ENCODE measurements around the gene ARHGAP15. TPM values are rescaled to one million over a fixed set of nuclear protein-coding genes. Genes with fewer than 3 reads are reported as not detected.

Gene ARHGAP15
- total and polyA plus RNA-seq, 10 donors, result 55.8 to 219 (median 130) TPM

DNA sequence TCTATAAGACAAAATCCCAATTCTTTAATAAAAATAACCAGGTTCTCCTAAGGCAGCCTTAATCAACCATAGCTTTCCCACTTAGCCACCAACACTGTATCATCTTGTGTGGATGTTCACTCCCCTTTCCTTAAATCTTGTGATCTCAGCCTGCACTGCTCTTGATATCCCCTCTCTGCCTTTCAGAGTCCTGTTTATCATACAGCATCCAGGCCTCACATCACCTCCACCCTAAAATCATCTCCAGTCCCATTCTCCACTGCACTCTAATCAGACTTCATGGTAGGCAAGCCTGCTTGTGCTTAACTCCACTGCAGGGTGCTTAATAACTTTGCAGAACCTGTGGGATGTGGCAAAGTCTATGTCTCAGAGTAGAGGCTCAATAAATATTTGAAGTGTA lies 18.8 kb downstream of the ARHGAP15 start:
- H3K4me1 ChIP-seq, result peaks cover 45 to 100% (median 81%) of the 10 kb centered on the region in 6 donors
- H3K4me3 ChIP-seq, result no peak overlapping the region
- no peak for TF ChIP-seq POLR2AphosphoS5 (IDR thresholded peaks at IDR 0.05)
- TF ChIP-seq POLR2A (IDR thresholded peaks at IDR 0.05), result no peak
- TF ChIP-seq, protein P1, sequence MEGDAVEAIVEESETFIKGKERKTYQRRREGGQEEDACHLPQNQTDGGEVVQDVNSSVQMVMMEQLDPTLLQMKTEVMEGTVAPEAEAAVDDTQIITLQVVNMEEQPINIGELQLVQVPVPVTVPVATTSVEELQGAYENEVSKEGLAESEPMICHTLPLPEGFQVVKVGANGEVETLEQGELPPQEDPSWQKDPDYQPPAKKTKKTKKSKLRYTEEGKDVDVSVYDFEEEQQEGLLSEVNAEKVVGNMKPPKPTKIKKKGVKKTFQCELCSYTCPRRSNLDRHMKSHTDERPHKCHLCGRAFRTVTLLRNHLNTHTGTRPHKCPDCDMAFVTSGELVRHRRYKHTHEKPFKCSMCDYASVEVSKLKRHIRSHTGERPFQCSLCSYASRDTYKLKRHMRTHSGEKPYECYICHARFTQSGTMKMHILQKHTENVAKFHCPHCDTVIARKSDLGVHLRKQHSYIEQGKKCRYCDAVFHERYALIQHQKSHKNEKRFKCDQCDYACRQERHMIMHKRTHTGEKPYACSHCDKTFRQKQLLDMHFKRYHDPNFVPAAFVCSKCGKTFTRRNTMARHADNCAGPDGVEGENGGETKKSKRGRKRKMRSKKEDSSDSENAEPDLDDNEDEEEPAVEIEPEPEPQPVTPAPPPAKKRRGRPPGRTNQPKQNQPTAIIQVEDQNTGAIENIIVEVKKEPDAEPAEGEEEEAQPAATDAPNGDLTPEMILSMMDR (IDR thresholded peaks at IDR 0.05 in 8 of 11, conservative IDR thresholded peaks at IDR 0.05 in 3 of 11), result no peak
- DNase-seq, result no peak
- no peaks in the 10 kb centered on the region for H3K27me3 ChIP-seq (replicated peaks in 1 of 7)
- peak overlapping the region in 7 of 8 donors; percentile 5 to 88 (median 83) for H3K27ac ChIP-seq
- no peaks in the 10 kb centered on the region for H3K9me3 ChIP-seq
- H3K36me3 ChIP-seq, result no peaks in the 10 kb centered on the region
- intact Hi-C loops (cut with DNase I; ENCODE audit: low total_unique reads), result no loop called here

DNA sequence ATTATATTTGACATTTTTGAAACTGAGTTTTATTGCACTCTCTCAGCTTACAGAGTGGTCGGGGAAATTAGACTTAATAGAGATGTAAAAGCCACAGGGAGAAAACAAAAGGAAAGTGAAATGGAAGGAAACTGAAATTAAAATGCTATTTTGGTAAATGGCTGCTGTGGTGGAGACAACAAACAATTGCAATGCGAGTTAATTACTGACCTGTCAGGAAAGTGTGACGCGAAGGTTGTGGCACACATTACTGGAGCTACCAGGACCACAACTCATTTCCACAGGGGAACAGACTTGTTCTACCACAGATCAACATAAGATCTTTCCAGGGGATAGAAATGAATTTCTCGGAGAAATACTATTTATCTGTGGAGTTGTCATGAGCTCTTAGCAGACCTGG lies 19.5 kb downstream of the ARHGAP15 start:
- H3K4me1 ChIP-seq, result peaks cover 49 to 99% (median 84%) of the 10 kb centered on the region in 6 donors
- peak overlapping the region in 6 of 8 donors; percentile 5 to 88 (median 84) for H3K27ac ChIP-seq
- no peaks in the 10 kb centered on the region for H3K9me3 ChIP-seq
- no peaks in the 10 kb centered on the region for H3K36me3 ChIP-seq
- TF ChIP-seq, protein P1 (IDR thresholded peaks at IDR 0.05 in 8 of 11, conservative IDR thresholded peaks at IDR 0.05 in 3 of 11), result no peak
- no peak for TF ChIP-seq POLR2AphosphoS5 (IDR thresholded peaks at IDR 0.05)
- no peak for TF ChIP-seq POLR2A (IDR thresholded peaks at IDR 0.05)
- H3K27me3 ChIP-seq (replicated peaks in 1 of 7), result no peaks in the 10 kb centered on the region
- no peak for DNase-seq
- intact Hi-C loops (cut with DNase I; ENCODE audit: low total_unique reads), result no loop called here
- WGBS, 5 donors, result 53 to 66% (median 59%) methylated on average over 5 of the region's 5 CpGs
- peak overlapping the region in 1 of 8 donors; percentile 1 for H3K4me3 ChIP-seq

DNA sequence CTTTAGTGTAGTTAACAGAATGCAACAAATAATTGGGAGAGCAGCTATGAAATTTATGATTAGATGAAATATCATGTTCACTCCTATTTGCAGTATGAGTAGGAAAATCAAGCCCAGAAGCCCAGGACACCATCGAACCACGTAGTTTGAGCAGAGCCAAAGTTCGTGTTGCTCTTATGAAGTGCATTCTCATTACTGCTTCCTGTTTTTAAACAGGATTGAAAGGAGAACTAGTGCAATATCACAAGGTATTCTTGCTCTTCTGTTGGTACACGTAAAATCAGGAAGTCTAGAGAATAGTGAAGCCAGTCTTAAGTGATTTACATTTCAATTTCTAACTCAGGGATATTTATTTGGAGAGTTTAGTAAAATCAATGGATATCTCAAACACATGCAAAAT lies 21.1 kb downstream of the ARHGAP15 start:
- TF ChIP-seq, protein P1 (IDR thresholded peaks at IDR 0.05 in 8 of 11, conservative IDR thresholded peaks at IDR 0.05 in 3 of 11), result no peak
- no peak for TF ChIP-seq POLR2A (IDR thresholded peaks at IDR 0.05)
- peak in 1 of 3 donors; percentile 73 for TF ChIP-seq POLR2AphosphoS5 (IDR thresholded peaks at IDR 0.05)
- WGBS, 5 donors, result 16 to 30% (median 18%) methylated on average over 4 of the region's 4 CpGs
- H3K27me3 ChIP-seq (replicated peaks in 1 of 7), result no peaks in the 10 kb centered on the region
- no peak for DNase-seq
- peaks cover 44 to 100% (median 89%) of the 10 kb centered on the region in 6 donors for H3K4me1 ChIP-seq
- intact Hi-C loops (cut with DNase I; ENCODE audit: low total_unique reads), result no loop called here
- H3K9me3 ChIP-seq, result no peaks in the 10 kb centered on the region
- H3K36me3 ChIP-seq, result peaks cover 0 to under 1% (median 0%) of the 10 kb centered on the region in 6 donors
- peak overlapping the region; percentile 57 to 88 (median 84) for H3K27ac ChIP-seq
- peak overlapping the region in 1 of 8 donors; percentile 53 for H3K4me3 ChIP-seq

DNA sequence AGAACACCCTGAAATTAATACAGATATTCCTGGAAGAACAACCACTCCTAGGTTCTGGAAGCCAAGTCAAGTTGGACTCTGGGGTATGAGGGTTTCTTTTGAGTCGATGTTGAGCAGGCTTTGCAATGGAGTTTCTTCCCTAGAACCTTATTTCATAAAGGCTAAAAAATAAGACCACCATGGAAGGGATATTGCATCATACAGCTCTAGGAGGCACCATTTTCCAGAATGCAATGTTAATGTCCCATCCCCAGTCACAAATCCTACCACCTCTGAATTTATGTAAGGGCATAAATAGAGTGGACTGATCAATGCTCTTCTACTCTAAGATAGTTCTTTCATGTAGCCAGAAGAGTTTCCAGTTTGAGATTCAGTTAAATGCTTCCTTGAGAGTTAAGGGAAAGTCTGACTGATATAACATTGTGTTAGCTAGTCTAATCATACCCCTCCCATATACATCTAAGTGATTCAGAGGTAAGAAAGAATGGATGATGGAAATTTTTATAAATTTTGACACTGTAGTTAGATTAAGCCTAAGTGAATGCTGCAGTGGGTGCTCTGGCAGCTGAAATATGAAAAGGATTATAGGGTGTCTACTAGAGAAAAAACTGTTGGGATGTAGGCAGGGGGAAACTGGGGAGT lies 22.0 kb downstream of the ARHGAP15 start:
- 90 to 100% (median 95%) methylated on average over 1 of the region's 1 CpG for WGBS, 5 donors
- peak overlapping the region in 7 of 8 donors; percentile 60 to 88 (median 86) for H3K27ac ChIP-seq
- intact Hi-C loops (cut with DNase I; ENCODE audit: low total_unique reads), result no loop called here

More for the DNA sequence above, 22.0 kb downstream of the ARHGAP15 start:
- Histone ChIP-seq H3K27me3 (replicated peaks in 1 of 7) (no peaks in the 10 kb centered on the region), H3K4me1 (peaks cover 43 to 98% (median 92%) of the 10 kb centered on the region in 6 donors), H3K36me3 (peaks cover 0 to 10% (median 2%) of the 10 kb centered on the region in 6 donors), H3K4me3 (peak overlapping the region in 1 of 8 donors; percentile 53), H3K9me3 (no peaks in the 10 kb centered on the region)
- no peak for TF ChIP-seq POLR2A (IDR thresholded peaks at IDR 0.05)
- TF ChIP-seq, protein P1 (IDR thresholded peaks at IDR 0.05 in 8 of 11, conservative IDR thresholded peaks at IDR 0.05 in 3 of 11), result no peak
- TF ChIP-seq POLR2AphosphoS5 (IDR thresholded peaks at IDR 0.05), result no peak
- DNase-seq, result no peak

All from spleen (tissue), 11 donors.